ENCODE measurements around the gene RHCE.

RHCE gene

GRCh38 chr1:25433389-25434186 lies 13.0 kb upstream of the RHCE start:
- Histone ChIP-seq H3K4me3 (replicated peaks; ENCODE audit: insufficient read depth, low read length) (no peak overlapping the region), H3K27ac (replicated peaks) (no peak overlapping the region), H3K27me3 (ENCODE audit: insufficient read depth, poor library complexity, severe bottlenecking) (no peaks in the 10 kb centered on the region)
- DNase-seq (ENCODE audit: low read depth in 1 of 2, low spot score in 1 of 2), result no peak
- TF ChIP-seq REST (IDR thresholded peaks at IDR 0.05; ENCODE audit: insufficient replicate concordance, low read depth) (no peak), GABPA (IDR thresholded peaks at IDR 0.05; ENCODE audit: low read depth) (no peak), SPI1 (IDR thresholded peaks at IDR 0.05; ENCODE audit: borderline replicate concordance, low read depth) (no peak), CTCF (IDR thresholded peaks at IDR 0.05; ENCODE audit: insufficient read depth, low read length) (no peak)

- no peak overlapping the region for H3K4me3 ChIP-seq (replicated peaks; ENCODE audit: insufficient read depth, low read length)
- H3K27ac ChIP-seq (replicated peaks), result no peak overlapping the region
- H3K27me3 ChIP-seq (ENCODE audit: insufficient read depth, poor library complexity, severe bottlenecking), result no peaks in the 10 kb centered on the region
- TF ChIP-seq SPI1 (IDR thresholded peaks at IDR 0.05; ENCODE audit: borderline replicate concordance, low read depth) (no peak), REST (IDR thresholded peaks at IDR 0.05; ENCODE audit: insufficient replicate concordance, low read depth) (no peak)
- no peak for DNase-seq (ENCODE audit: low read depth in 1 of 2, low spot score in 1 of 2)
These were observed 12.2 kb upstream of the RHCE start for GRCh38 chr1:25432749-25433388.

- DNase-seq (ENCODE audit: low read depth in 1 of 2, low spot score in 1 of 2), result no peak
- peak overlapping the region; percentile 96 for H3K4me3 ChIP-seq (replicated peaks; ENCODE audit: insufficient read depth, low read length)
These were observed 11.5 kb upstream of the RHCE start for GRCh38 chr1:25431955-25432719.

More at GRCh38 chr1:25431955-25432719, 11.5 kb upstream of the RHCE start:
- Histone ChIP-seq H3K27ac (replicated peaks) (no peak overlapping the region; the same call in 1 of the 2 replicates), H3K27me3 (ENCODE audit: insufficient read depth, poor library complexity, severe bottlenecking) (no peaks in the 10 kb centered on the region)
- no peak for TF ChIP-seq REST (IDR thresholded peaks at IDR 0.05; ENCODE audit: insufficient replicate concordance, low read depth)
- no peak for TF ChIP-seq CTCF (IDR thresholded peaks at IDR 0.05; ENCODE audit: insufficient read depth, low read length)
- TF ChIP-seq GABPA (IDR thresholded peaks at IDR 0.05; ENCODE audit: low read depth), result no peak
- no peak for TF ChIP-seq POLR2AphosphoS5 (IDR thresholded peaks at IDR 0.05; ENCODE audit: low read depth)
- TF ChIP-seq SPI1 (IDR thresholded peaks at IDR 0.05; ENCODE audit: borderline replicate concordance, low read depth), result no peak
